B cell (primary cell): ENCODE data around the gene KCNT2. TPM values are rescaled to one million over a fixed set of nuclear protein-coding genes. Genes with fewer than 3 reads are reported as not detected.

ENCODE experiments used
- ATAC-seq: fragments of 200-7000 bp; cut with Tn5 transposase; one replicate; pipeline ENCODE4 v1.10.0; 2021; ENCODE audit warnings: low read depth, mild to moderate bottlenecking, moderate number of reproducible peaks, moderate library complexity
- CTCF ChIA-PET: fragments of 350-600 bp; sonication (Branson Sonifier 250); formaldehyde crosslinking; loops from one replicate; lab custom pipeline; 2021; ENCODE audit warnings: antibody characterized with exemption, inconsistent platforms; lab: Charles Lee
- POLR2A ChIA-PET: fragments of 350-600 bp; sonication (Branson Sonifier 250); formaldehyde crosslinking; loops from one replicate; lab custom pipeline; 2021; ENCODE audit warnings: antibody characterized with exemption; lab: Charles Lee
- DNase-seq: peaks from one replicate; pipeline ENCODE4 v3.0.0; 2013
- H2AFZ ChIP-seq: 2 replicates; pipeline ENCODE4 v1.6.1; 2012; ENCODE audit warnings: mild to moderate bottlenecking, low read depth, low read length; ENCODE audit not compliant: insufficient read depth, poor library complexity, severe bottlenecking
- H3K27ac ChIP-seq, 2 donors: 1 replicate in 1 of 2; 2 replicates in 1 of 2; pipeline ENCODE4 v1.5.1; 2012 to 2013; ENCODE audit warnings: low read length in 2 of 2, mild to moderate bottlenecking in 2 of 2, moderate library complexity in 1 of 2
- H3K27me3 ChIP-seq, 4 experiments: fragments of 200-600 bp in 1 of 4; sonication (generic) in 1 of 4; replicated peaks in 1 of 4; 1 replicate in 2 of 4; 2 replicates in 2 of 4; pipeline versions ENCODE4 v1.6.1 to v1.7.0; 2013 to 2016; ENCODE audit warnings: low read length in 3 of 4, mild to moderate bottlenecking in 2 of 4, mixed read lengths in 1 of 4, moderate library complexity in 1 of 4; ENCODE audit not compliant: insufficient read depth in 4 of 4, control insufficient read depth in 3 of 4; ENCODE audit errors: control extremely low read depth in 1 of 4
- H3K36me3 ChIP-seq, 2 experiments: replicated peaks in 1 of 2; 1 replicate in 1 of 2; 2 replicates in 1 of 2; pipeline versions ENCODE4 v1.6.1 to v1.7.1; 2013; ENCODE audit warnings: low read length in 1 of 2; ENCODE audit not compliant: insufficient read depth in 2 of 2, control insufficient read depth in 1 of 2; ENCODE audit errors: control extremely low read depth in 1 of 2, extremely low read depth in 1 of 2
- H3K4me1 ChIP-seq, 2 donors: fragments of 200-600 bp in 1 of 2; sonication (generic) in 1 of 2; 1 replicate in 1 of 2; 2 replicates in 1 of 2; pipeline versions ENCODE4 v1.5.1 to v1.6.1; 2013 to 2017; ENCODE audit warnings: low read length in 2 of 2; ENCODE audit not compliant: control insufficient read depth in 2 of 2, insufficient read depth in 2 of 2
- H3K4me2 ChIP-seq: replicated peaks from 2 replicates; pipeline ENCODE3; 2012; ENCODE audit warnings: mild to moderate bottlenecking, low read depth, low read length; ENCODE audit not compliant: poor library complexity, severe bottlenecking
- H3K4me3 ChIP-seq, 5 experiments: fragments of 200-600 bp in 1 of 5; sonication (generic) in 1 of 5; 1 replicate in 3 of 5; 2 replicates in 2 of 5; pipeline versions ENCODE4 v1.5.1 to v1.7.0; 2011 to 2016; ENCODE audit warnings: low read length in 4 of 5, mild to moderate bottlenecking in 4 of 5, low read depth in 2 of 5, control low read depth in 1 of 5, moderate library complexity in 1 of 5; ENCODE audit not compliant: insufficient read depth in 1 of 5; ENCODE audit errors: control extremely low read depth in 1 of 5, extremely low read depth in 1 of 5
- H3K79me2 ChIP-seq: fragments of 200-600 bp; sonication (generic); one replicate; pipeline ENCODE4 v1.6.0; 2016; ENCODE audit warnings: low read length; ENCODE audit not compliant: control insufficient read depth, insufficient read depth
- H3K9ac ChIP-seq: fragments of 200-600 bp; sonication (generic); 2 replicates; pipeline ENCODE4 v1.6.1; 2017; ENCODE audit warnings: mild to moderate bottlenecking, low read length, moderate library complexity
- H3K9me3 ChIP-seq, 3 donors: one replicate each; pipeline versions ENCODE4 v1.6.1 to v1.7.1; 2013; ENCODE audit warnings: low read length in 2 of 3; ENCODE audit not compliant: control insufficient read depth in 2 of 3, insufficient read depth in 1 of 3; ENCODE audit errors: control extremely low read depth in 1 of 3
- H4K20me1 ChIP-seq: 2 replicates; pipeline ENCODE4 v1.6.0; 2012; ENCODE audit warnings: mild to moderate bottlenecking, low read length; ENCODE audit not compliant: insufficient read depth, control insufficient read depth, poor library complexity, severe bottlenecking
- H3K27ac Mint-ChIP-seq: one replicate; pipeline ENCODE4 v1.8.0; 2021; ENCODE audit warnings: mixed read lengths
- H3K27me3 Mint-ChIP-seq: one replicate; pipeline ENCODE4 v1.8.0; 2021; ENCODE audit warnings: mixed read lengths
- H3K4me1 Mint-ChIP-seq: one replicate; pipeline ENCODE4 v1.8.0; 2021; ENCODE audit warnings: mixed read lengths
- H3K4me3 Mint-ChIP-seq: one replicate; pipeline ENCODE4 v1.8.0; 2021; ENCODE audit warnings: mixed read lengths
- H3K9me3 Mint-ChIP-seq: one replicate; pipeline ENCODE4 v1.8.0; 2022; ENCODE audit warnings: mixed read lengths; ENCODE audit not compliant: insufficient read depth
- CTCF ChIP-seq: fragments of 200-600 bp; IDR thresholded peaks from one replicate; pipeline ENCODE4 v1.8.0; 2022; ENCODE audit warnings: antibody characterized with exemption, mild to moderate bottlenecking
- EZH2 ChIP-seq: IDR thresholded peaks from 2 replicates; pipeline ENCODE4 v1.6.1; 2012; ENCODE audit warnings: borderline replicate concordance, low read depth, mild to moderate bottlenecking, moderate library complexity, low read length; ENCODE audit not compliant: insufficient read depth, poor library complexity, severe bottlenecking
- WGBS: methylation state at CpG from one replicate; pipeline ENCODE4 v1.1.5; 2013; ENCODE audit warnings: missing lambda C conversion rate; ENCODE audit not compliant: insufficient coverage; 5-methylcytosine and 5-hydroxymethylcytosine counted together
- intact Hi-C: fragments of 100-400 bp; cut with micrococcal nuclease; formaldehyde crosslinking; loops from one replicate; pipeline ENCODE4 v1.10.0; 2022
- polyA plus RNA-seq: library from polyadenylated mRNA; depleted of rRNA; stranded (reverse); fragments of >200 nt; gene quantifications from 2 replicates; pipeline ENCODE4 v1.2.3, GENCODE V29; 2012
- total RNA-seq, 2 donors: library from RNA; stranded (reverse); fragments of 120-200 nt in 1 of 2; gene quantifications; 1 replicate in 1 of 2; 2 replicates in 1 of 2; pipeline versions ENCODE4 v1.2.3 to v1.2.4, GENCODE V29; 2013 to 2022

KCNT2 gene
- total and polyA plus RNA-seq, 2 donors (not counting 1 experiment from before 2014, with no cell fraction given), result not detected

DNA sequence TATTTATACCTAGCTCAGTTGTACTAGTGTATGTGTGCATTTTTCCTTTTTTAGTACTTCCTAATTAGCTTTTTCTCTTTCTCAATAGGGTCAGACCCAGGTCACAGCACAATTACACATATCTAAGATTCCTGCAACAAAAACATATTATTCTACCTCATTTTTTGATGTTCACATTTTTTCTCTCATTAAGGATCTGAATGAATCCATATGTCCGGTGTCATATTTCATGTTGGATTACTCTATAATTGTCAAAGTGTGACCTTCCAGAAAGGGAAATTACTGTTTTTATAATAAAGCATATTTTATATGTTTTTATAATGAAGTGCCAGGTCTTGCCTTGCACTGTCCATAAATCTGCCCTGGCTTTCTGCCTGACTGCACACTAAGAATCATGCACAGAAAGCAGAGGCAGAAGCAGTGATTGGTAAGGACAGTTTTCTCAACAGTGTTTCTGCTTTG, 143.7 kb downstream of the KCNT2 start:
- Histone ChIP-seq H3K9ac (no peak overlapping the region), H2AFZ (no peak overlapping the region), H3K36me3 (no peaks in the 10 kb centered on the region), H3K9me3 (no peaks in the 10 kb centered on the region), H3K79me2 (no peaks in the 10 kb centered on the region), H4K20me1 (no peaks in the 10 kb centered on the region), H3K4me1 (no peaks in the 10 kb centered on the region), H3K27me3 (no peaks in the 10 kb centered on the region), H3K27ac (no peak overlapping the region), H3K4me2 (no peak overlapping the region), H3K4me3 (no peak overlapping the region)
- H3K4me3 Mint-ChIP-seq, result no peak overlapping the region
- H3K9me3 Mint-ChIP-seq, result no peaks in the 10 kb centered on the region
- WGBS, result no CpG with 5 or more reads among the region's 1 CpG
- no peaks in the 10 kb centered on the region for H3K4me1 Mint-ChIP-seq
- intact Hi-C loops, result no loop called here
- ATAC-seq, result no peak
- no peak overlapping the region for H3K27ac Mint-ChIP-seq
- H3K27me3 Mint-ChIP-seq, result no peaks in the 10 kb centered on the region
- DNase-seq, result no peak
- ChIA-PET CTCF (no interaction called here), POLR2A (no interaction called here)
- TF ChIP-seq EZH2, result no peak
- TF ChIP-seq CTCF, result no peak

- DNase-seq (no peak), ATAC-seq (no peak)
- H3K36me3 ChIP-seq, result no peaks in the 10 kb centered on the region
- CTCF ChIA-PET, result no interaction called here
- H3K9ac ChIP-seq, result no peak overlapping the region
- H2AFZ ChIP-seq, result no peak overlapping the region
- no peak overlapping the region for H3K27ac ChIP-seq
- POLR2A ChIA-PET, result no interaction called here
- no peaks in the 10 kb centered on the region for H4K20me1 ChIP-seq
- no peaks in the 10 kb centered on the region for H3K27me3 ChIP-seq
- TF ChIP-seq CTCF, result no peak
- no peak for TF ChIP-seq EZH2
- no peaks in the 10 kb centered on the region for H3K79me2 ChIP-seq
- no peaks in the 10 kb centered on the region for H3K9me3 Mint-ChIP-seq
- H3K4me3 Mint-ChIP-seq, result no peak overlapping the region
- no peaks in the 10 kb centered on the region for H3K9me3 ChIP-seq
- intact Hi-C loops, result no loop called here
- no peak overlapping the region for H3K4me3 ChIP-seq
- H3K4me1 Mint-ChIP-seq, result no peaks in the 10 kb centered on the region
- WGBS, result no CpG with 5 or more reads among the region's 2 CpGs
- no peaks in the 10 kb centered on the region for H3K4me1 ChIP-seq
- H3K4me2 ChIP-seq, result no peak overlapping the region
- H3K27ac Mint-ChIP-seq, result no peak overlapping the region
- no peaks in the 10 kb centered on the region for H3K27me3 Mint-ChIP-seq
Observed at GRCh38 chr1:196462086-196462485, 146.2 kb downstream of the KCNT2 start.
